CD4-positive, alpha-beta memory T cell (primary cell): Measurements from ENCODE around the gene CCDC34. TPM values are rescaled to one million over a fixed set of nuclear protein-coding genes. Genes with fewer than 3 reads are reported as not detected.

Experiments
- CTCF ChIA-PET: fragments of 350-600 bp; sonication (Branson Sonifier 250); formaldehyde crosslinking; loops from one replicate; lab custom pipeline; 2021; ENCODE audit warnings: inconsistent platforms; ENCODE audit not compliant: partially characterized antibody; lab: Charles Lee
- POLR2A ChIA-PET: fragments of 350-600 bp; sonication (Branson Sonifier 250); formaldehyde crosslinking; loops from one replicate; lab custom pipeline; 2021; ENCODE audit not compliant: partially characterized antibody; lab: Charles Lee
- DNase-seq, 5 donors: peaks; one replicate each; pipeline versions ENCODE4 v3.0.0 to v3.0.0-alpha.2; 2020 to 2022; ENCODE audit warnings: mixed read lengths in 1 of 5
- H3K27ac ChIP-seq: one replicate; pipeline ENCODE4 v1.7.0; 2013; ENCODE audit warnings: low read depth, low read length
- H3K27me3 ChIP-seq: 2 replicates; pipeline ENCODE4 v1.7.0; 2013; ENCODE audit warnings: mild to moderate bottlenecking, low read length, moderate library complexity; ENCODE audit not compliant: insufficient read depth
- H3K36me3 ChIP-seq: 2 replicates; pipeline ENCODE4 v1.7.0; 2013; ENCODE audit warnings: mild to moderate bottlenecking, low read length, moderate library complexity; ENCODE audit not compliant: insufficient read depth
- H3K4me1 ChIP-seq: 2 replicates; pipeline ENCODE4 v1.7.0; 2013; ENCODE audit warnings: mild to moderate bottlenecking, low read length, moderate library complexity; ENCODE audit not compliant: insufficient read depth
- H3K4me3 ChIP-seq, 2 donors: one replicate each; pipeline ENCODE4 v1.7.0; 2013; ENCODE audit warnings: low read length in 2 of 2, mild to moderate bottlenecking in 1 of 2
- H3K9me3 ChIP-seq, 2 donors: one replicate each; pipeline ENCODE4 v1.7.0; 2013; ENCODE audit warnings: low read length in 2 of 2, control low read depth in 1 of 2; ENCODE audit not compliant: control insufficient read depth in 1 of 2
- H3K27ac Mint-ChIP-seq, 7 donors: one replicate each; pipeline ENCODE4 v1.8.0; 2020 to 2021; ENCODE audit warnings: mixed read lengths in 7 of 7, mild to moderate bottlenecking in 6 of 7, inconsistent platforms in 3 of 7, moderate library complexity in 3 of 7
- H3K27me3 Mint-ChIP-seq, 2 donors: one replicate each; pipeline ENCODE4 v1.8.0; 2020 to 2021; ENCODE audit warnings: mixed read lengths in 2 of 2
- H3K36me3 Mint-ChIP-seq, 2 donors: one replicate each; pipeline ENCODE4 v1.8.0; 2020 to 2021; ENCODE audit warnings: mixed read lengths in 2 of 2, inconsistent platforms in 1 of 2, mild to moderate bottlenecking in 1 of 2
- H3K4me1 Mint-ChIP-seq, 4 donors: one replicate each; pipeline ENCODE4 v1.8.0; 2020 to 2021; ENCODE audit warnings: mixed read lengths in 4 of 4, mild to moderate bottlenecking in 1 of 4
- H3K4me3 Mint-ChIP-seq, 8 donors: one replicate each; pipeline ENCODE4 v1.8.0; 2020 to 2021; ENCODE audit warnings: mixed read lengths in 8 of 8, mild to moderate bottlenecking in 7 of 8, moderate library complexity in 6 of 8, inconsistent platforms in 3 of 8
- H3K9me3 Mint-ChIP-seq, 8 donors: one replicate each; pipeline ENCODE4 v1.8.0; 2020 to 2021; ENCODE audit warnings: mixed read lengths in 8 of 8, mild to moderate bottlenecking in 5 of 8, inconsistent platforms in 3 of 8, moderate library complexity in 1 of 8
- intact Hi-C: fragments of 100-400 bp; cut with micrococcal nuclease; formaldehyde crosslinking; loops from one replicate; pipeline ENCODE4 v1.15.1; 2023
- polyA plus RNA-seq, 2 donors: library from polyadenylated mRNA; unstranded; fragments of 300-500 nt; fragmentation: Illumina TruSeq; gene quantifications; one replicate each; pipeline ENCODE4 v1.2.3, GENCODE V29; 2021
- total RNA-seq, 2 experiments: library from RNA; stranded (reverse); gene quantifications; one replicate each; pipeline ENCODE4 v1.2.3, GENCODE V29; 2021

CCDC34 gene
- total and polyA plus RNA-seq, 4 experiments from 2014 or later: 0.94 to 3.7 (median 2.7) TPM

DNA sequence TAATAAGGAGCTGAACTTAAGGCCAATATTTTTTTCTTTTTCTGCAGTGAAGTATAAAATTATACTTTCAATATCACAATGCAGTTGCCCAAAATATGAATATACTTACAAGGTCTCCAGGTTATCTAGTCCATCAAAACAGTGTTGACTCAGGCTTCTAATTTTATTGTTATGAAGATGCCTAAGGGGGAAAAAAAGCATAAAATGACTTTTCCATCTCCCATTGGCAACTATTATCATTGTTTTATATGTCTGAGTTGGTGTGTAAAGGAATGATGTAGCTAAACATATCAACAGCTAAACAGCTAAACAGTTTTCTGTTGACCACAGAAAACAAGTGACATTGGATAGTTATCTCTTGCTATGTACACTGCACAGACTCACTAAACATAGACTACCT is 21.2 kb upstream of the CCDC34 start:
- Histone ChIP-seq H3K27ac (no peak overlapping the region), H3K36me3 (no peaks in the 10 kb centered on the region), H3K4me1 (no peaks in the 10 kb centered on the region), H3K4me3 (no peak overlapping the region), H3K27me3 (no peaks in the 10 kb centered on the region), H3K9me3 (no peaks in the 10 kb centered on the region)
- ChIA-PET POLR2A (interaction anchor here (1.2 kb wide), 1 partner anchor 16 kb away, joined by 3 read pairs; no protein-coding TSS in a partner anchor), CTCF (interaction anchor here (0.6 kb wide), 1 partner anchor 9 kb away, joined by 3 read pairs; no protein-coding TSS in a partner anchor)
- no peaks in the 10 kb centered on the region for H3K27me3 Mint-ChIP-seq
- H3K27ac Mint-ChIP-seq: no peak overlapping the region
- no peak for DNase-seq
- H3K4me3 Mint-ChIP-seq: no peak overlapping the region
- peaks cover 0 to 4% of the 10 kb centered on the region in 2 donors for H3K36me3 Mint-ChIP-seq
- H3K4me1 Mint-ChIP-seq: peaks cover 0 to 5% (median 2%) of the 10 kb centered on the region in 4 donors
- peaks cover 0 to 1% (median 0%) of the 10 kb centered on the region in 8 donors for H3K9me3 Mint-ChIP-seq
- intact Hi-C loops: no loop called here

DNA sequence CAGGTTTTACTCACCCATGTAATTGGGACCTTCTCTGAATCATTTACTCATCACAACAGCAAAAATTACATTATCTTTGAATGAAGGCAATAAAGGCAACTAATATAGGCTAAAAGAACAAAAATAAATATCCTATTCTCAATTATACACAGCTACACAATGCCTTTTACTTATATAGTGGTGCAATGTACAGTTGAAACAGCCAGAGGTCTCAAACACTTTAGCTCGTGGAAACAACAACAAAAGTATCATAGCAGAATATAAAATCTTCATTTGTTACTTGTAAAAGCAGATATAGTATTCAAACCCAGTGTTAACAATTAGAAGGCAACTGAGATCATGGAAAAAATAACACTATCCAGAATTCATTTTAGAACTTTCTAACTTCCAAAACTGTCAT is 20.6 kb upstream of the CCDC34 start:
- Mint-ChIP-seq H3K36me3 (peaks cover 0 to 4% of the 10 kb centered on the region in 2 donors), H3K9me3 (peaks cover 0 to 1% (median 0%) of the 10 kb centered on the region in 8 donors), H3K4me3 (no peak overlapping the region), H3K4me1 (no peaks in the 10 kb centered on the region), H3K27me3 (no peaks in the 10 kb centered on the region), H3K27ac (no peak overlapping the region)
- H3K9me3 ChIP-seq: no peaks in the 10 kb centered on the region
- no peak overlapping the region for H3K27ac ChIP-seq
- no peaks in the 10 kb centered on the region for H3K36me3 ChIP-seq
- H3K4me1 ChIP-seq: no peaks in the 10 kb centered on the region
- DNase-seq: no peak
- intact Hi-C loops: no loop called here
- ChIA-PET POLR2A (no interaction called here), CTCF (no interaction called here)
- no peak overlapping the region for H3K4me3 ChIP-seq
- H3K27me3 ChIP-seq: no peaks in the 10 kb centered on the region

DNA sequence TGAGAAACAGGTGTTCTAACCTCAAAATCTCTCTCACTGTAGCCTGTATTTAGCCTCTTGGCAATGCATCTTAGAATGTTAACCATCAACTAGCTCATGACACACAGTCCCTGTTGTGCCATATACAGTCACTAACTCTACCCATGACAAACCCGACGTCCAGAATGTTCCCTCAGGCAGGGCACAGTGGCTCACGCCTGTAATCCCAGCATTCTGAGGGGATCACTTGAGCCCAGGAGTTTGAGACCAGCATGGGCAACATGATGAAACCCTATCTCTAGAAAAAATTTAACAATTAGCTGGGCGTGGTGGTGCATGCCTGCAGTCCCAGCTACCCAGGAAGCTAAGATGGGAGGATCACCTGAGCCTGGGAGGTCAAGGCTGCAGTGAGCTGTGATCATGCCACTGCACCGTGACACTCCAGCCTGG is 18.2 kb upstream of the CCDC34 start:
- no peak overlapping the region for H3K27ac Mint-ChIP-seq
- no peaks in the 10 kb centered on the region for H3K4me1 ChIP-seq
- CTCF ChIA-PET: no interaction called here
- H3K36me3 ChIP-seq: no peaks in the 10 kb centered on the region
- no peak overlapping the region for H3K4me3 ChIP-seq
- H3K4me1 Mint-ChIP-seq: no peaks in the 10 kb centered on the region
- H3K9me3 ChIP-seq: no peaks in the 10 kb centered on the region
- H3K27me3 Mint-ChIP-seq: no peaks in the 10 kb centered on the region
- peaks cover 0 to 4% of the 10 kb centered on the region in 2 donors for H3K36me3 Mint-ChIP-seq
- intact Hi-C loops: no loop called here
- H3K4me3 Mint-ChIP-seq: no peak overlapping the region
- no peak overlapping the region for H3K27ac ChIP-seq
- no peaks in the 10 kb centered on the region for H3K27me3 ChIP-seq
- DNase-seq: no peak
- H3K9me3 Mint-ChIP-seq: peaks cover 0 to 1% (median 0%) of the 10 kb centered on the region in 8 donors
- POLR2A ChIA-PET: no interaction called here

DNA sequence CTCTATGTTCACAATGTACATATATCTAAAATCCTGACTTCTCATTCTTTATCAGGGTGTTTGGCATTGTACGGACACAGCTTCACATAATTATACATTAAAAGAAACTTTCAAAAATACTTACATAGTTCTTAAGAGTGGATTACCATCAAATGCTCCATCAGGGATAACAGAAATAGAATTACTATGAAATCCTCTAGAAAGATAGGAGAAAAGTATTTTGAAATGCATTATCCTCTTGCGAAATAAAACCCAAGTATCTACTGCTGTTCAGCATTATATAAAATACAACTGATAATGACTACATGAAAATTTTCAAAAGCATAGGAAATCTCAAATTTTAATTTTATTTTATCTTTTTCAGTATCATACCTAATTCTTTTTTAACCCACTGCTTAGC is 17.8 kb upstream of the CCDC34 start:
- ChIA-PET CTCF (no interaction called here), POLR2A (no interaction called here)
- no peak overlapping the region for H3K27ac Mint-ChIP-seq
- Histone ChIP-seq H3K9me3 (no peaks in the 10 kb centered on the region), H3K27me3 (no peaks in the 10 kb centered on the region), H3K4me1 (no peaks in the 10 kb centered on the region), H3K36me3 (no peaks in the 10 kb centered on the region), H3K4me3 (no peak overlapping the region), H3K27ac (no peak overlapping the region)
- no peak overlapping the region for H3K4me3 Mint-ChIP-seq
- no peaks in the 10 kb centered on the region for H3K27me3 Mint-ChIP-seq
- intact Hi-C loops: no loop called here
- H3K36me3 Mint-ChIP-seq: peaks cover 0 to 4% of the 10 kb centered on the region in 2 donors
- no peaks in the 10 kb centered on the region for H3K4me1 Mint-ChIP-seq
- peaks cover 0 to 1% (median 0%) of the 10 kb centered on the region in 8 donors for H3K9me3 Mint-ChIP-seq
- DNase-seq: no peak

DNA sequence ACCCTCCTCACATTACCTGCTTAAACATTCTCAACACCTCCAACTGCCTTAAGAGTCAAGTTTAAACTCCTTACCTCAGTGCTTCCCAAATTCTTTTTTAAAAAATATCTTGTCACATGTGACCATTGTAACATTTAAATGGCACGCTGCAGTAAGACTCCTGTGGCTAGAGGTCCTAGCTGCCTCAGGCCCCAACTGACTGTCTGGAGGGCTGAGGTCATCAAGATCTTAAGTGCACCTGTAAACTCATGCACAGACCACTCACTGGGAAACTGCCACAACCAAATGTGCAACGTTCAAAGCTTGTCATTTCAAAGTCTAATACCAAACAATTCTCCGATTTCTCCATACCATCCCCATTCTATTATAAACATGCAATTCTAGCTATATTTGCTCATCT is 16.4 kb upstream of the CCDC34 start:
- CTCF ChIA-PET: no interaction called here
- POLR2A ChIA-PET: no interaction called here
- no peaks in the 10 kb centered on the region for H3K36me3 ChIP-seq
- DNase-seq: no peak
- no peaks in the 10 kb centered on the region for H3K27me3 ChIP-seq
- H3K27me3 Mint-ChIP-seq: no peaks in the 10 kb centered on the region
- no peaks in the 10 kb centered on the region for H3K9me3 ChIP-seq
- H3K4me3 ChIP-seq: no peak overlapping the region
- peaks cover 0 to 4% of the 10 kb centered on the region in 2 donors for H3K36me3 Mint-ChIP-seq
- no peak overlapping the region for H3K4me3 Mint-ChIP-seq
- no peaks in the 10 kb centered on the region for H3K4me1 Mint-ChIP-seq
- no peaks in the 10 kb centered on the region for H3K4me1 ChIP-seq
- no peak overlapping the region for H3K27ac Mint-ChIP-seq
- intact Hi-C loops: no loop called here
- H3K9me3 Mint-ChIP-seq: peaks cover 0 to 1% (median 0%) of the 10 kb centered on the region in 8 donors
- no peak overlapping the region for H3K27ac ChIP-seq

DNA sequence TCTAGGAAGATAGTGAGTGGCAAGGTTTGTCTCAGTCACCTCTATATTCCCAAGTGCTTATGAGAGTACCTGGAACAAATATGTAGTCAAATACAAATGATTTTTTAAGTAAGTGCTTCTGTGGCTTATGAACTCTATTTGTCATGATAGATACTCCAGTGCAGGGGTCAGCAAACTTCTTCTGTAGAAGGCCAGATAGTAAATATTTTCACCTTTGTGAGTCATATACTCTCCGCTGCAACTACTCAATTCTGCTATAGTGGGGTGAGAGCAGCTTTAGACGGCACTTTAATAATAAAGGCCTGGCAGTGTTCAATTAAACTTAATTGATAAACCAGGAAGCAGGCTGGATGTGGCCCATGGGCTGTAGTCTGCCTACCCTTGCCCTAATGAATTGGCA is 12.4 kb upstream of the CCDC34 start:
- Mint-ChIP-seq H3K4me3 (no peak overlapping the region), H3K27me3 (no peaks in the 10 kb centered on the region), H3K36me3 (no peaks in the 10 kb centered on the region), H3K4me1 (no peaks in the 10 kb centered on the region), H3K9me3 (peaks cover 0 to 1% (median 0%) of the 10 kb centered on the region in 8 donors), H3K27ac (no peak overlapping the region)
- no peak overlapping the region for H3K4me3 ChIP-seq
- no peaks in the 10 kb centered on the region for H3K27me3 ChIP-seq
- intact Hi-C loops: no loop called here
- H3K27ac ChIP-seq: no peak overlapping the region
- ChIA-PET CTCF (interaction anchor here (0.7 kb wide), 1 partner anchor 9 kb away, joined by 3 read pairs; no protein-coding TSS in a partner anchor), POLR2A (no interaction called here)
- no peaks in the 10 kb centered on the region for H3K4me1 ChIP-seq
- H3K36me3 ChIP-seq: no peaks in the 10 kb centered on the region
- DNase-seq: no peak
- H3K9me3 ChIP-seq: no peaks in the 10 kb centered on the region

DNA sequence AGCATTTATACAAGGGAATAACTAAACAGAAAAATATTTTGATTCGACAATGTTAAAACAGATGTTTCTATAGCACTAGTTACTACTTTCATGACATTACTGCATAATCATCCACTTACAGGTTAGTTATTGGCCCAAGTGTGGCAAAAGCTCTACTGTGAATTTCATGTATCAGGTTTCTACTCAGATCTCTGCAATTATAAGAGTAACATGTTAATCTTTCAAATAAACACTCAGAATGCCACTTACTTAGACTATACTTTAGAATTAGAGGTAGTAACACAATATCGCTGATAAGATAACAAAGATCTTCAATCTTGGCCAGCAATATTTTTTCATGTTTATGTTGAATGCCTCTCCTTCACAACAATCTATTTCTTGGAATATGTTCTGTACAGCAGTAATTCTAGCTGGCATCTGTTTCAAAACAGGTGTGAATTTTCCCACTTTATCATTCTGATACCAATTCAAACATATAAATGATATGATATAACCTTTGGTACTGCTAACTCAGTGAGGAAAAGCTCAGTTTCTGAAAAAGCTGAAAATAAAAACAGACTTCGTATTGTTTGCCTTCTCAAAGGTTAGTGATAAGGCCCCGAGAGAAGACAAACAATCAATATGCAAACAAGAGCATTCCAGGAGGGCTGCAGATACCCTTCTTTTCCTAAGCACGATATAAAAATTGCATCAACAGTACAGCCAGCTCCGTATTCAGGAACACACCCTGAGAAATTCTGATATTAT is 11.0 kb upstream of the CCDC34 start:
- ChIA-PET CTCF (no interaction called here), POLR2A (interaction anchor here (1.6 kb wide), 1 partner anchor 11 kb away, joined by 5 read pairs; the partner anchor contains the start of gene CCDC34)
- DNase-seq: no peak
- H3K4me1 Mint-ChIP-seq: no peaks in the 10 kb centered on the region
- H3K27ac Mint-ChIP-seq: no peak overlapping the region
- H3K27me3 Mint-ChIP-seq: no peaks in the 10 kb centered on the region
- Histone ChIP-seq H3K27me3 (no peaks in the 10 kb centered on the region), H3K9me3 (no peaks in the 10 kb centered on the region), H3K4me1 (no peaks in the 10 kb centered on the region), H3K4me3 (no peak overlapping the region), H3K36me3 (no peaks in the 10 kb centered on the region), H3K27ac (no peak overlapping the region)
- no peaks in the 10 kb centered on the region for H3K9me3 Mint-ChIP-seq
- no peaks in the 10 kb centered on the region for H3K36me3 Mint-ChIP-seq
- H3K4me3 Mint-ChIP-seq: no peak overlapping the region
- intact Hi-C loops: no loop called here
